Left cardiac atrium (tissue), 4 donors: ENCODE results near the gene COL1A2. TPM values are rescaled to one million over a fixed set of nuclear protein-coding genes. Genes with fewer than 3 reads are reported as not detected.

ENCODE experiments used
- ATAC-seq, 2 donors: fragments of 200-7000 bp; cut with Tn5 transposase; one replicate each; pipeline ENCODE4 v1.9.1; 2020; ENCODE audit warnings: mild to moderate bottlenecking in 2 of 2, moderate library complexity in 2 of 2
- DNase-seq: peaks from one replicate; pipeline ENCODE4 v3.0.0-alpha.2; 2020
- intact Hi-C, 2 donors: fragments of 100-400 bp; cut with DNase I; formaldehyde crosslinking; loops; one replicate each; pipeline versions ENCODE4 v1.14.1 to v1.15.1; 2022 to 2023
- long read RNA-seq: library from polyadenylated mRNA; unstranded; transcript quantifications from one replicate; pipeline ENCODE4 v2.0.0, GENCODE V29; 2021
- total RNA-seq, 2 donors: library from RNA; stranded (reverse); fragmentation: NEBNext Ultra II Directional; extraction: Animal tissue kit (Norgen Biotek cat#: 25700); gene quantifications; one replicate each; pipeline ENCODE4 v1.2.1, GENCODE V29; 2021
- donor health status: DM: no; HTN: yes; CAD: no.
- donor health status: DM: no; HTN: yes; CAD: no; lungs with severe emphysema.
- donor health status: DM: yes; HTN: yes; CAD: no.
- donor health status: Dilated cardiomyopathy.

The COL1A2 gene
- 100 to 1,000 TPM; 258 to 270 TPM for total RNA-seq
- long read RNA-seq, partial matches to known transcripts: 109 of 517 reads
- long read RNA-seq, other reads (novel, unspliced or antisense): 407 of 517 reads

GRCh38 chr7:94394437-94395140 lies at the start of gene COL1A2:
COL1A2 (plus strand) TSS chr7:94394895; CDS start chr7:94395032, 137 bp downstream.
- DNase-seq (peak; percentile 81), ATAC-seq (peak; percentile 90 to 93)
- intact Hi-C loops: loop anchor here (2.0 to 10.0 kb wide), 2 partner anchors 98 to 100 kb away; no protein-coding TSS in a partner anchor

GRCh38 chr7:94345907-94346306 lies 48.8 kb upstream of the COL1A2 start:
- intact Hi-C loops: no loop called here
- DNase-seq (no peak), ATAC-seq (no peak)

DNA sequence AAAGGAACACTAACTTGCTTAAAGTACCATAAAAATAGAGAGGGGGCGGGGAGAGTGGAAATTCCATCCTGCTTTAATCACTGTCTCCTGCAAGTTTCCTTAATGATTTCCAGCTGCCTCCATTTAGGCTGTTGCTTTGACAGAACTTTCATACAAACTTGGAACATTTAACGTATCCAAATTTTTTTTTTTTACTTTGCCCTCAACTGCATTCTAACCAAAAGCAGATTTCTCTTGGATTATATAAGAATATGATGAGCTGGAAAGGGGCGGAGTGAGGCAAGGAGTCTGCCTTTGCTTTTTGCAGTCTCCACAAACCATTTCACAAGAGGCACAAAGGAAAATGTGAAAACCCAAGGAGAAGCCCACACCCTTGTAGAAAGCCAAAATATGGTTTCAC lies 46.6 kb upstream of the COL1A2 start:
- ATAC-seq (peak; percentile 87 to 90), DNase-seq (no peak)
- intact Hi-C loops: no loop called here

DNA sequence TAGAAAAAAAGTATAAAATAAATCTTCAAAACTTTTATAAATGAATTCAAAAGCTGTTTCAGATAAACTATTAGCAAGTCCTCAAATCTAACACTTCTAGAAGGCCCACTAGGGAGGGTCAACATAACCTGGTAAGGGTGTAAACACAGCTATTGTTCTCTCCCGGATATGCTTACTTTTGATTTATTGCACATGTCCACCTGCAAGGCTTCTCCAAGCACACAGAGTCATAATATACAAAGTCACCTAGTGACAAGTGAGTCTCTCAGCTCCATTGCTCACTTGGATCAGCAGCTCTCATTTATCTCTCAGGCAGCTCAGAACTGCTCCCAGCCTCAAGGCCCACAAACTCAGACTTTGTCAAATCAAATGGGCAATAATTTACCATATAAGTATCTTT lies 44.0 kb upstream of the COL1A2 start:
- DNase-seq: no peak
- intact Hi-C loops: no loop called here
- no peak for ATAC-seq

- DNase-seq (no peak), ATAC-seq (no peak)
- intact Hi-C loops: no loop called here
Observed at GRCh38 chr7:94351703-94352102, 43.0 kb upstream of the COL1A2 start.

GRCh38 chr7:94352887-94353286 lies 41.8 kb upstream of the COL1A2 start:
- ATAC-seq: no peak
- intact Hi-C loops: no loop called here

GRCh38 chr7:94354953-94355352 lies 39.7 kb upstream of the COL1A2 start:
- peak in 1 of 2 donors; percentile 12 for ATAC-seq
- intact Hi-C loops: no loop called here
- no peak for DNase-seq

More at GRCh38 chr7:94352887-94353286, 41.8 kb upstream of the COL1A2 start:
- DNase-seq: no peak

DNA sequence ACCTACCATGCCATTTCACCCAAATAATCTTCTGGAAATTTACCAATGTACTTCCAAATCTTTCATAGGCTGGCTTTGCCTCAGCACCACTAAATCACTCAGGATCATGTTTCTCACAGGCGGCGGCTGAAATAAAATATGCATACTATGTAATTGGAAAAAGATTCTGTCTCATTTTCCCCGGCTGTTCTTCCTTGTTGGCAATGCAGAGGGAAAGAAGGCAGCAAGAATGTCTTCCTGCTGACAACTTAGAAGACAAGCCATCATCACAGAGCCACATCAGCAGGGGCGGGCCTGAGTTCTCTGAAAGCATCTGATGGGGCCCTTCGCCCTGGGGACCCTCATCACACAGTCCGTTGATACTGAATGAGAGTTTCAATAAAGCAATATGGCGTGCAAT lies 39.2 kb upstream of the COL1A2 start:
- ATAC-seq (no peak), DNase-seq (no peak)
- intact Hi-C loops: no loop called here

DNA sequence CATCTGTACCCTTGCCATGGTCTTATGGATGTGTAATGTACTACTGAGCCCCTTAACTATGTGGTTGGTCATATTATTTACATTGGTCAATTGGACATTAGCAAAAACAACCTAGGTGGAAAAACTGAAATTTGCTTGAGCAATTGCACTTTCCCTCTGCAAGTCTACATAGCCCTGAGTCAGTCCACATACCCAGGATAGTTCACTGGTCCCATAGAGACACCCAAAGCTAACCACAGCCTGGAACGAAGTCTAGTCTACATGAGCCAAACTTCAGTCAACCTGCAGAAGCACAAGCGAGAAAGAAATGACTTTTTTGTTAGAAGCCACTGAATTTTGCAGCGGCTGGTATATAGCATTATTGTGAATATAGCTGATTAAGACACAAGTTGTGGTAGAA lies 37.6 kb upstream of the COL1A2 start:
- no peak for DNase-seq
- intact Hi-C loops: no loop called here
- ATAC-seq: no peak

- DNase-seq (no peak), ATAC-seq (no peak)
- intact Hi-C loops: no loop called here
Observed at GRCh38 chr7:94360926-94361325, 33.8 kb upstream of the COL1A2 start.

- intact Hi-C loops: no loop called here
- DNase-seq: no peak
- no peak for ATAC-seq
Observed at GRCh38 chr7:94362276-94362675, 32.4 kb upstream of the COL1A2 start.

DNA sequence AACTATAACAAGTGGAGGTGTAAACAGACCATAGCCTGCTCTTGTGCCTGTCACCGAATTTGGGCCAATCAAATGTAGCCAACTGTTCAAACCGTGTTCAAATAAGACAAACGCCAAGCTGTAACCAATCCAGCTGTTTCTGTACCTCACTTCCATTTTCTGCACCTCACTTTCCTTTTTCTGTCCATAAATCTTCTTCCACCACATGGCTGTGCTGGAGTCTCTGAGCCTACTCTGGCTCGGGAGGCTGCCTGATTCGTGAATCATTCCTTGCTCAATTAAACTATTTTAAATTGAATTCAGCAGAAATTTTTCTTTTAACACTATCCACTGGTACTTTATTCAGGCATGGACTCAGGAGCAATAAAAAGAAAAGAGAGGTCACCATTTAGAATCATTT lies 29.9 kb upstream of the COL1A2 start:
- DNase-seq (no peak), ATAC-seq (no peak)
- intact Hi-C loops: no loop called here

DNA sequence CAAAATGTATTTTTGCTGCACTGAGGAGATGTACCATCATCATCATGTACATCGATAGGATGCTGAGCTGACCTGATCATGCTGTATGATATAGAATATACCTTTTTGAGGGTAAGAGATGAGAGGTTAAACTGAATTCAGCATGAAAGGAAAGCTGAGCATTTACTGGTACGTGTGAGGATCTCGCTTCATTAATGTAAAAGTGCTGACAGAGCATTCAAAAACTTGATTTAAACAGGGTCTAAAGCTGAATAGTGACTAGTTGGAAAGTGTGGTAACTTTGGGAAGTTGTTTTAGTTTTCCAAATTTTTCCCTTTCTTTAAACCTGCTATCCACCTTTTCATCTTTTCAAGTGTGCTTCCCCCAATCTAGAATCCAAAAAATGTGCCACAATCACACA lies 28.5 kb upstream of the COL1A2 start:
- DNase-seq (no peak), ATAC-seq (no peak)
- intact Hi-C loops: no loop called here

DNA sequence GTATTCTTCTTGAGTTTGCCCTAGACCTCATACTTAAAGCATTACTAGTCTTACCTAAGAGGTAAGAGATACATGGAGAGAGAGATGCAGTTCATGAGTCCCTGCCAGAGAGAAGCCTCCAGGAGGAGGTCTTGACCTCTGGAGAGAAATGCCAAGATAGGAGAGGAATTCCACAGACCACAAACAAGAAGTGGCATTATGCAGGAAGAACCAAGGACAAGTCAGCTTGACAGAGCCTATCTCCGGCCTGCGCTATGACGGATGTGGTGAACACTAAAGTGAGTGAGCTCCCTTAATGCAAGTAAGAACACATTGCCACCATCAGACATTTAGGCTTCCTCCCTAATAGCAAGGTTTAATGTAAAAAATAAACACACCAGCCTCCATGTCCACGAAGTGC lies 27.9 kb upstream of the COL1A2 start:
- ATAC-seq: no peak
- intact Hi-C loops: no loop called here
- no peak for DNase-seq

DNA sequence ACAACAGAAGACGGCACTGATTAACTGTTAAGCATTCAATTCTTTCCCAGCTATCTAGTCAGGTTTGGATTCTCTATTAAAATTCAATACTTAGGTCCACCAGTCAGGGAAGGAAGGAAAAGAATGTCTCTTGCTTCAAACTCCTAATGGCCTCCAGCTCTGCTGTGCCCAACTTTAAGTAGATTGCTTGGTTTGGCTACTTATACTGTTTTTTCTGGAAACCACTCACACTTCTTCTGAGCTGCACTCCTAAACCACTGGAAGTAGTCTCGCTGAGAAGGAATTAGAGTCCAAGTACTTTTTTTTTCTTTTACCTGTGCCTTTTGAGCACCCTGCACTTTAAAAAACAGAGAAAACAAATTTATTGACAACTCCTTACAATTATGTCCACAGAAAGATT lies 26.7 kb upstream of the COL1A2 start:
- ATAC-seq (peak; percentile 68 to 91), DNase-seq (no peak)
- intact Hi-C loops: no loop called here

DNA sequence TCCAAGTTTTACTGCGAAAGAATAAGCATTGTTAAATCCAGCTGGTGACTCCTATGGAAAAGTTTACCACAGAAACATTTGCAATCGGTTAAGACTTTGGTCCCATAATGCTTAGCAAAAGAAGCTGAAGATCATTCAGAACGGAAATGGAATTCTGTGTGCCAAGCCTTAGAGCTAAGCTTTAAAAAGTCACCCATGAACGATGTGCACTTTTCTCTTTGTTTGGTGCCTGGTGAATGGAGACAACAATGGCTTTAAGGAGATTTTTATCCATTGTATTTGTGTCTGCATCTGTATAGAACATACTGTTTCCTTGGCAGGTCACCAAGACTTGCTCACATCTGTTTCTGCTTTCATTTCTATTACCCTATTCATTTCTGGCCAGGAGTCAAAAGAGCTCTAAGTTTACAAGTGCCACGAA lies 26.3 kb upstream of the COL1A2 start:
- ATAC-seq: peak; percentile 47 to 75
- intact Hi-C loops: no loop called here
- no peak for DNase-seq

DNA sequence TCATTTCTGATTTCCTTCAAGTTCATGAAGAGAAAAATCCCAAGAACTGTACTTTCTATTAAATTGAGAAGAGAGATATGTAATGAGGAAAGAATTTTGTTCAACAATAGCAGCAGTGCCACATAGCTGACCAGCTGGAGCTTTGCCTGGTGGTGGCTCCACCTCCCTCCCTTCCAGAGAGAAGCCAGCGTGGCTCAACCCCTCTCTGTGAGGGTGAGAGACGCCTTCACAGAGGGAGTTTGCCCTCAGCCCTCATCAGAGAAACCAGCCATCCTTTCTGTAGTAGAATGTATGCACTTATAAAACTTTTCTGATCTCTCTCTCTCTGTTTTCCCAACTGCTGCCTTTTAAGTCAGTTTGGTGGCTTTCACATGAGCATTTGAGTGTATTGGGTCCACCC lies 20.5 kb upstream of the COL1A2 start:
- intact Hi-C loops: no loop called here
- DNase-seq (peak; percentile 76), ATAC-seq (peak; percentile 90 to 93)

- DNase-seq: peak; percentile 35
- intact Hi-C loops: no loop called here
- peak; percentile 94 to 96 for ATAC-seq
Observed at GRCh38 chr7:94374721-94375566, 19.8 kb upstream of the COL1A2 start.

- no peak for DNase-seq
- intact Hi-C loops: no loop called here
- peak; percentile 77 to 89 for ATAC-seq
Observed at GRCh38 chr7:94375691-94376090, 19.0 kb upstream of the COL1A2 start.

- intact Hi-C loops: no loop called here
- DNase-seq (no peak), ATAC-seq (no peak)
Observed at GRCh38 chr7:94376281-94376680, 18.4 kb upstream of the COL1A2 start.
